Neural cell (in vitro differentiated cells): ENCODE measurements around the gene TGFA. TPM values are rescaled to one million over a fixed set of nuclear protein-coding genes. Genes with fewer than 3 reads are reported as not detected.

Source experiments
- H2AFZ ChIP-seq: fragments of 200-600, 300-800 bp; sonication (generic), shearing (Covaris generic); 2 replicates; pipeline ENCODE4 v1.6.0; 2014; ENCODE audit warnings: low read depth, mild to moderate bottlenecking, antibody characterized with exemption, low read length, moderate library complexity
- H3F3A ChIP-seq: fragments of 200-600 bp; shearing (Covaris generic); 2 replicates; pipeline ENCODE4 v1.6.1; 2016; ENCODE audit warnings: mild to moderate bottlenecking, moderate library complexity, mixed read lengths, antibody characterized with exemption, low read length; ENCODE audit not compliant: insufficient read depth, poor library complexity, severe bottlenecking
- H3K27ac ChIP-seq: fragments of 200-600, 300-800 bp; sonication (generic), shearing (Covaris generic); 2 replicates; pipeline ENCODE4 v1.5.1; 2014; ENCODE audit warnings: mild to moderate bottlenecking, low read length, moderate library complexity
- H3K27me3 ChIP-seq: fragments of 300-800, 200-600 bp; sonication (generic), shearing (Covaris generic); 2 replicates; pipeline ENCODE4 v1.6.0; 2014; ENCODE audit warnings: mild to moderate bottlenecking, low read depth, low read length, moderate library complexity; ENCODE audit not compliant: insufficient read depth
- H3K36me3 ChIP-seq: fragments of 300-800, 200-600 bp; sonication (generic), shearing (Covaris generic); 2 replicates; pipeline ENCODE4 v1.5.1; 2014; ENCODE audit warnings: mild to moderate bottlenecking, antibody characterized with exemption, low read length, moderate library complexity; ENCODE audit not compliant: insufficient read depth
- H3K4me2 ChIP-seq: fragments of 300-800, 200-600 bp; sonication (generic), shearing (Covaris generic); 2 replicates; pipeline ENCODE4 v1.6.0; 2014; ENCODE audit warnings: mild to moderate bottlenecking, low read length
- H3K4me3 ChIP-seq: fragments of 300-800, 200-600 bp; sonication (generic), shearing (Covaris generic); 2 replicates; pipeline ENCODE4 v1.5.1; 2014; ENCODE audit warnings: mild to moderate bottlenecking, low read length, moderate library complexity
- H3K79me2 ChIP-seq: fragments of 200-600 bp; shearing (Covaris generic); replicated peaks from 2 replicates; pipeline ENCODE4 v1.6.0; 2014; ENCODE audit warnings: mild to moderate bottlenecking, low read length, moderate library complexity; ENCODE audit not compliant: insufficient read depth
- H3K9ac ChIP-seq: fragments of 300-800, 200-600 bp; sonication (generic), shearing (Covaris generic); 2 replicates; pipeline ENCODE4 v1.6.1; 2016; ENCODE audit warnings: mild to moderate bottlenecking, low read length, mixed read lengths
- H3K9me2 ChIP-seq: fragments of 200-600 bp; shearing (Covaris generic); 2 replicates; pipeline ENCODE4 v1.6.1; 2016; ENCODE audit warnings: mild to moderate bottlenecking, low read length, mixed read lengths; ENCODE audit not compliant: insufficient read depth
- H3K9me3 ChIP-seq: fragments of 200-600, 300-800 bp; sonication (generic), shearing (Covaris generic); 2 replicates; pipeline ENCODE4 v1.6.1; 2016; ENCODE audit warnings: mild to moderate bottlenecking, mixed run types, low read length, moderate library complexity, mixed read lengths
- H4K20me1 ChIP-seq: fragments of 200-600 bp; shearing (Covaris generic); 2 replicates; pipeline ENCODE4 v1.6.1; 2016; ENCODE audit warnings: mild to moderate bottlenecking, mixed run types; ENCODE audit not compliant: insufficient read depth
- CTCF ChIP-seq: fragments of 450-650 bp; IDR thresholded peaks from 2 replicates; pipeline ENCODE4 v1.5.1; 2014; ENCODE audit warnings: antibody characterized with exemption, mild to moderate bottlenecking, moderate library complexity; ENCODE audit not compliant: poor library complexity, severe bottlenecking
- EP300 ChIP-seq: fragments of 450-650 bp; conservative IDR thresholded peaks from 2 replicates; pipeline ENCODE4 v1.6.1; 2014; ENCODE audit warnings: antibody characterized with exemption, mild to moderate bottlenecking, moderate library complexity; ENCODE audit not compliant: poor library complexity, severe bottlenecking
- EZH2 ChIP-seq: fragments of 200-600, 300-800 bp; shearing (Covaris generic), sonication (generic); IDR thresholded peaks from 2 replicates; pipeline ENCODE4 v1.6.1; 2014; ENCODE audit warnings: antibody characterized with exemption, low read length, borderline replicate concordance, mild to moderate bottlenecking; ENCODE audit not compliant: insufficient read depth, poor library complexity, severe bottlenecking
- MXI1 ChIP-seq: fragments of 450-650 bp; conservative IDR thresholded peaks from 2 replicates; pipeline ENCODE4 v1.6.1; 2014; ENCODE audit warnings: antibody characterized with exemption, mild to moderate bottlenecking; ENCODE audit not compliant: poor library complexity, severe bottlenecking
- POLR2AphosphoS5 ChIP-seq: IDR thresholded peaks from 2 replicates; pipeline ENCODE4 v1.6.1; 2012
- RAD21 ChIP-seq: fragments of 450-650 bp; conservative IDR thresholded peaks from 2 replicates; pipeline ENCODE4 v1.6.1; 2014; ENCODE audit warnings: antibody characterized with exemption, mild to moderate bottlenecking, moderate library complexity
- REST ChIP-seq: IDR thresholded peaks from 2 replicates; pipeline ENCODE4 v1.6.1; 2012; ENCODE audit warnings: borderline replicate concordance
- SMC3 ChIP-seq: fragments of 450-650 bp; conservative IDR thresholded peaks from 2 replicates; pipeline ENCODE4 v1.6.1; 2014; ENCODE audit warnings: antibody characterized with exemption, mild to moderate bottlenecking, moderate library complexity; ENCODE audit not compliant: poor library complexity
- TAF1 ChIP-seq: IDR thresholded peaks from 2 replicates; pipeline ENCODE4 v1.6.1; 2012; ENCODE audit warnings: low read depth
- polyA plus RNA-seq: library from polyadenylated mRNA; depleted of rRNA; stranded (reverse); fragments of >200 nt; gene quantifications from 2 replicates; pipeline ENCODE4 v1.2.3, GENCODE V29; 2014

The TGFA gene
- polyA plus RNA-seq, 1 donor from 2014 or later, result 0.85 TPM

GRCh38 chr2:70501728-70502127, 51.9 kb downstream of the TGFA start:
- Histone ChIP-seq H3K9ac (no peak overlapping the region), H3K27me3 (no peaks in the 10 kb centered on the region), H4K20me1 (no peaks in the 10 kb centered on the region), H3K9me2 (no peaks in the 10 kb centered on the region), H3K9me3 (no peaks in the 10 kb centered on the region), H3K79me2 (no peaks in the 10 kb centered on the region), H3K4me3 (no peak overlapping the region), H3F3A (no peaks in the 10 kb centered on the region), H3K36me3 (no peaks in the 10 kb centered on the region), H3K27ac (no peak overlapping the region), H2AFZ (no peak overlapping the region), H3K4me2 (no peak overlapping the region)
- no peak for TF ChIP-seq MXI1
- TF ChIP-seq EP300, result no peak
- no peak for TF ChIP-seq CTCF
- no peak for TF ChIP-seq POLR2AphosphoS5
- TF ChIP-seq SMC3, result no peak

GRCh38 chr2:70501215-70501614, 52.4 kb downstream of the TGFA start:
- Histone ChIP-seq H3K27ac (no peak overlapping the region), H2AFZ (no peak overlapping the region), H3K9ac (no peak overlapping the region), H3K4me2 (no peak overlapping the region), H4K20me1 (no peaks in the 10 kb centered on the region), H3K27me3 (no peaks in the 10 kb centered on the region), H3K9me2 (no peaks in the 10 kb centered on the region), H3K4me3 (no peak overlapping the region), H3K9me3 (no peaks in the 10 kb centered on the region), H3F3A (no peaks in the 10 kb centered on the region), H3K36me3 (no peaks in the 10 kb centered on the region), H3K79me2 (no peaks in the 10 kb centered on the region)
- TF ChIP-seq RAD21 (no peak), SMC3 (no peak), MXI1 (no peak), POLR2AphosphoS5 (no peak), TAF1 (no peak), EP300 (no peak), REST (no peak), EZH2 (no peak), CTCF (no peak)
